ENCODE measurements around the gene IL1F10.

Gene IL1F10

GRCh38 chr2:113112871-113113270 is 45.1 kb downstream of the IL1F10 start:
- DNase-seq (ENCODE audit: low spot score): no peak

- no peak for DNase-seq (ENCODE audit: low spot score)
These were observed 46.0 kb downstream of the IL1F10 start for GRCh38 chr2:113113807-113114206.

- DNase-seq (ENCODE audit: low spot score): no peak
These were observed 46.6 kb downstream of the IL1F10 start for GRCh38 chr2:113114224-113114945.

- DNase-seq (ENCODE audit: low spot score): no peak
These were observed 47.2 kb downstream of the IL1F10 start for GRCh38 chr2:113114996-113115395.

DNA sequence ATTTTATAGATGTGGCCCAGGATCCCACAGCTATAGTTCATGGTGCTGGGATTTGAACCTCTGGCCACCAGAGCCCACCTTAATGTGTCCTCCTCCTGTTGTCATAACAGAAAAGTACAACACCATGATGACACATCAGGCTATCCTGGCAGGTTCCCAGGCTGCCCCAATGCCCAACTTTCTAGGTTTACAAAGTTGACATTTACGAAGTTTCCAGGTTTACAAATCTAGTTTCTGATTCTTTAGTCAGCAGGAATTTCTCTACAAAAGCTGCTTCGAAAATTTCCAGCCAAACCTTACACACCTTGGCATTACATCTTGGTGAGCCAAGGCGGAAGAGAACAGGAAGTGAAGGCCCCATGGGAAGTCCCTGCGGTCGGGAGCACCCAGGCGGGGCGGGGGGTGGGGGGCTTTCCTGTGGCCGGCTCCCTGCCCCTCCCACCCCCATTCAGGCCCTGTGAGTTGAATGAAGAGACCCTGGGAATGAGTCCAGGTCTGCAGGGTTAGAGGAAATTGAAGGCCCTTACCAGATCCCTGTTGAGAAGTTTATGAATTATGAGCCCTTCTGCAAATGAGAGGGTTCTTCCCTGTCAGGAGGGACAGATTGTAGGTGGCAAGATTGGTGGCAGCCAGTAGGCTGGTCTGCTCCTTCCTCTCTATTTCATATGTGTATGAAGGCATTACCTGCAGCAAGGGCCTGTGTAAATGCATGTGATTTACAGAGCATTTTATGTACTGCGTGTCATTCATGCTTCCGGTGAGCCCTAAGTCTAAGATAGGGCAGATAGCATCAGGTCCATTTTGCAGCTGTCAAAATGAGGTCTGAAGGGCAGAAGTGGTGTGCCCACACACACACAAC is 48.6 kb downstream of the IL1F10 start:
- DNase-seq (ENCODE audit: low spot score): no peak

DNA sequence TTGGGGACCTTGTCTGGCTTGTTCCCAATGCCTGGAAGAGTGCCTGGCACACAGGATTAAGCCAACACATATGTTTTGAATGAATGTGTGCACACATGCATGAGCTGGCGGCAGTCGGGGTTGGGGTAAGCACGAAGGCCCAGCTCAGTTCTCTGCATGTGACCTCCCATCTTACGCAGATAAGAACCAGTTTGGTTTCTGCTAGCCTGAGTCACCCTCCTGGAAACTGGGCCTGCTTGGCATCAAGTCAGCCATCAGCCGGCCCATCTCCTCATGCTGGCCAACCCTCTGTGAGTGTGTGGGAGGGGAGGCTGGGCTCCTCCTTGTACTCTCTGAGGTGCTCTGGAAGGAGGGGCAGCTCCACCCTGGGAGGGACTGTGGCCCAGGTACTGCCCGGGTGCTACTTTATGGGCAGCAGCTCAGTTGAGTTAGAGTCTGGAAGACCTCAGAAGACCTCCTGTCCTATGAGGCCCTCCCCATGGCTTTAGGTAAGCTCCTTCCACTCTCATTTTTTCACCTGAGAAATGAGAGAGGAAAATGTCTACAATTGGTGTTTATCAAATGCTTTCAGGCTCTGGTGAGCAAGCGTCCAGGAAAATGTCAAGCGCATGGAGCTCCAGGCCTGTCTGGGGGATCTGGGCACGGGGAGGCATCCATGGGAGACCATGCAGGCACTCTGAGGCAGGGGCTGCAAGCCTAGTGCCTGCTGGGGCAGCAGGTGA is 49.9 kb downstream of the IL1F10 start:
- DNase-seq (ENCODE audit: low spot score): no peak

- DNase-seq (ENCODE audit: low spot score): no peak
These were observed 50.5 kb downstream of the IL1F10 start for GRCh38 chr2:113118263-113118657.

DNA sequence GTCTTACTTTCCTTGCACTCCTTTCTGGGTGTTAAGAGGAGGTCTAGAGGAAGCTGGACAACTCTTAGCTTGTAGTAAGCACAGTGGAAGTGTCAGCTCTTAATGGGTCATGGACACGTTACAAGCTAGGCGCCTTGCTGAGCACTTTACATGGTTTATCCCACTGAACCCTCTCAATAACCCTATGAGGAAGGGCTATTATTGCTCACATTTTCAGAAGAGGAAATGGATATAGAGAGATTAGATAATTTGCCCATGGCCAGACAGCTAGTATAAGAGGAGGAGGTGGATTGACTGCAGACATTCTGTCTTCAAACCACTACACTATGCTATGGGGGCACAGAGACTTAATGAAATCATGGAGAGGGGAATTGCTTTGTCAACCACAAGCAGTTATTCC is 51.3 kb downstream of the IL1F10 start:
- DNase-seq (ENCODE audit: low spot score): no peak

DNA sequence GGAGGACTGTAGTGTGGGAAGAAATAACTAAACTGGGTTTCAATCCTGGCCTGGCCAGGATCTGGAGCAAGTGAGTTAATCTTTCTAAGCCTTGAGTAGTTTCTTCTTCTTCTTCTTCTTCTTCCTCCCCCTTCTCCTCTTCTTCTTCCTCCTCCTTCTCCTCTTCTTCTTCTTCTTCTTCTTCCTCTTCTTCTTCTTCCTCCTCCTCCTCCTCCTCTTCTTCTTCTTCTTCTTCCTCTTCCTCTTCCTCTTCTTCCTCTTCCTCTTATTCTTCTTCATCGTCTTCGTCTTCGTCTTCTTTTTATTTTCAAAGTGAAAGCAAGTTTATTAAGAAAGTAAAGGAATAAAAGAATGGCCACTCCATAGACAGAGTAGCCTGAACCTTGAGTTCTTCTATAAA is 53.1 kb downstream of the IL1F10 start:
- no peak for DNase-seq (ENCODE audit: low spot score)

DNA sequence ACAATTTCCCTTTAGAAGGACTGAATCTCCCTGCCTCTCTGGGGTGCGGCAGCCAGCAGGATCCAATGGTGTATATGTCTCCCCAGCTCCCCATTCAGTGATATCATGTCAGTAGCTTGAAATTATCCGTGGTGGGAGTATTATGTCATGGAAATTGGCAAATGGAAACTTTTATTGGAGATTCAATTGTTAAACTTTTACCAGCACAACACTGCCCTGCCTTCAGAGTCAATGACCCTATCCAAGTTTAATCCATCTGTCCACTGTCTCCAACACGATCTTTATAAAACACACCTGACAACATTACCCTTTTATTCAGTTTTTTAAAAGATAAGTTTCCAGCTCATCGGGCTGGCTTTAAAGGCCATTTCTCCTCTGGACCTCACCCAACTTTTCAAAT is 54.6 kb downstream of the IL1F10 start:
- no peak for DNase-seq (ENCODE audit: low spot score)

DNA sequence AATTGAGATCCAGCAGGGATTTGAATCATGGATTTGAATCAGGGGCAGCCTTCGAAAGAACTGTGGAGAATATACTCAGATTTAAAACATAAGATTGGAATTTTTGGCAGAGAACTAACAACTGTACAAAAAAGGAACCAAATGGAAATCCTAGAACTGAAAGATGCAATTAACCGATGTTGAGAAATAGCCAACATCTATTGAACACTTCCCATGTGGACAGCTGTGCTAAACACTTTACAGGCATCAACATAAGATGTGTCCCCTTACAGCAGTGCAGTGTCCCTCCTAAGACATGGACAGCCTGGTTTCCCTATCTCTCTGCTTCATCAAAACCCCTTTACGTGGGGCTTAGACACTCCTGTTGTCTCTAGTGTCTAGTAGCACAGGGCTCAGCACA is 56.0 kb downstream of the IL1F10 start:
- DNase-seq (ENCODE audit: low spot score): no peak

DNA sequence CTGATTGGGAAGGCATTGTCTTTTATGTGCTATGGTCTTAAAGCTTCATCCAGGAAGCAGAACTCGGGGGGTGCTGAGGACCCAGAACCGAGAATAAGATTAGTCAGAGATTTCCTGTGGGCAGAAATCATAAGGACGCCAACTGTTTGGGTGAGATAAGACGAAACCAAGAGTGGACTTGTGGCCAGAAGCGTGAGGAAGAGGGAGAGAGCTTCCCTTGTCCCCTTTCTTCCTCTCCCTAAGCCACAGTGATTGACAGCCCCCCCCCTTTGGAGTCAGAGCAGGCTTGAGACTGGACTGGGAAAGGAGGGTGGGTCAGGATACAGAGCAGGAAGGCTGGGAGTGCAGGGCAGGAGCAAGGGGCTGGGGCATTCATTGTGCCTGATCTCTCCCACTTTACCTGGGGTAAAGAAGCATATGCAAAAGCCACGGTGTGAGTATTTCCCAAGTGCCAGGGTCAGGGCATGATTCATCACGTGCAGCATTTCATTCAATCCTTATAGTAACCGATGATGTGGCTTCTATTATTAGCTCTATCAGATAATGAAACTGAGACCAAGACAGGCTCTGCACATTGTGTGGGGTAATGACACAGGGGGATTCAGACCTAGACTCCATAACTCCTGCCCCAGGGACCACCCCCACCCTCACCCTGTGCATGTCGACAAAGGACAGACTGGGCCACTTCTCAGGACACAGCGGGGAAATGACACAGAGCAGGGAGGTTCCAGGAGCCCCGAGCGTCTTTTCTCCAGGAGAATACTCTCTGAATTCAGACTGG is 56.6 kb downstream of the IL1F10 start:
- DNase-seq (ENCODE audit: low spot score): no peak
